ENCODE data around the gene SLC6A7. TPM values are rescaled to one million over a fixed set of nuclear protein-coding genes. Genes with fewer than 3 reads are reported as not detected.

Gene SLC6A7
- total RNA-seq, 6 donors from 2014 or later: 0.44 TPM; not detected in 5

DNA sequence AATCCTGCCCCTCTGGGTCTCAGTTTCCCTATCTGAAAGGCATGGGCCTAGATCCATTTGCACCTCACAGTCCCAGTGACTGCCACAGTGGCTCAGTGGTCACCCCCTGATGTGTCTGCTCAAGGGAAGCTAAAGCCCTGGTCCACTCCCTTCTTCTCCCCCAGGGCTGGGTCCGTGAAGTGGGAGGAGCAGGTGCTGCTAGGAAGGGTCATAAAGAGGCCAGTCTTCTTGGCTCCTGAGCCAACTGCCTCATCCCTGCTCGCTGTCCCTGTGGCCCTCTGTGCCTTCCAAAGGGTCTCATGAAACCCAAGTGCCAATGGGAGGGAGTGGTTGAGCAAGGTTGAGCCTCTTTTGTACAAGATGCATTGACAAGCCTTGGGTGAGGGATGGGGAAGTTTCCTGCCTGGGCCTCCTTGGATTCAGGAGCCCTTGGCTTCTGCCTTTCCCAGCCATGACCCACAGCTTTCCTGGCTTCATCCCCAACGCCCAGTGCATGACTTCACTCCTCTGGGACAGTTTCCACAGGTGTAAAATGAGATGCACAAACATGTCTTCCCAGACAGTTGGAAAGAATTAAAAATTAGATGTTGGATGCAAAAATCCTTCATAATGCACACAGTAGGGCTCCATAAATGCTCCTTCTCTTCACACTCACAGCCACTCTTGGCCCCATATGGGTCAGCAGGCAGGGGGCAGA is 1.6 kb upstream of the SLC6A7 start:
- no peak overlapping the region for H3K4me3 ChIP-seq

DNA sequence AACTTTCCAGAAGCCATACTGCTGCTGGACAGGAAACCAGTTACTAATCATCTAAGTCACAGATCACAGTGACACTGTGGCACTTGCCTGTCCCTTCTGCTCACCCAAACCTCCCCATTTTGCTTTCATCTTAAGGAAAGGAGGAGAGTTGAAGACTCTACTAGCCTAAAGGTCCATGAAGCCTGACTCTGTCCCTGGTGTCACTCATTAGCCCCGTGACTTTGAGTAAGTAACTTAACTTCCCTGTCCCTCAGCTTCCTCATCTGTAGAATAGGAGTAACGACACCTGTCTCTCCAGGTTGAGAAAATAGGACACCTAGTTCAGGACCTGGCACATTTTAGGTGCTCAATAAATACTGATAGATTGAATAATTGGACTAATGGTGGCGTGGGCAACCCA is 536 bp upstream of the SLC6A7 start:
- peaks cover 0 to 12% (median 4%) of the 10 kb centered on the region in 4 donors for H3K27me3 ChIP-seq
- no peak overlapping the region for H3K27ac ChIP-seq
- TF ChIP-seq, protein P1, sequence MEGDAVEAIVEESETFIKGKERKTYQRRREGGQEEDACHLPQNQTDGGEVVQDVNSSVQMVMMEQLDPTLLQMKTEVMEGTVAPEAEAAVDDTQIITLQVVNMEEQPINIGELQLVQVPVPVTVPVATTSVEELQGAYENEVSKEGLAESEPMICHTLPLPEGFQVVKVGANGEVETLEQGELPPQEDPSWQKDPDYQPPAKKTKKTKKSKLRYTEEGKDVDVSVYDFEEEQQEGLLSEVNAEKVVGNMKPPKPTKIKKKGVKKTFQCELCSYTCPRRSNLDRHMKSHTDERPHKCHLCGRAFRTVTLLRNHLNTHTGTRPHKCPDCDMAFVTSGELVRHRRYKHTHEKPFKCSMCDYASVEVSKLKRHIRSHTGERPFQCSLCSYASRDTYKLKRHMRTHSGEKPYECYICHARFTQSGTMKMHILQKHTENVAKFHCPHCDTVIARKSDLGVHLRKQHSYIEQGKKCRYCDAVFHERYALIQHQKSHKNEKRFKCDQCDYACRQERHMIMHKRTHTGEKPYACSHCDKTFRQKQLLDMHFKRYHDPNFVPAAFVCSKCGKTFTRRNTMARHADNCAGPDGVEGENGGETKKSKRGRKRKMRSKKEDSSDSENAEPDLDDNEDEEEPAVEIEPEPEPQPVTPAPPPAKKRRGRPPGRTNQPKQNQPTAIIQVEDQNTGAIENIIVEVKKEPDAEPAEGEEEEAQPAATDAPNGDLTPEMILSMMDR (IDR thresholded peaks at IDR 0.05): no peak
- TF ChIP-seq POLR2A (IDR thresholded peaks at IDR 0.05) (no peak), POLR2AphosphoS5 (IDR thresholded peaks at IDR 0.05) (no peak), EP300 (IDR thresholded peaks at IDR 0.05) (no peak)
- no peaks in the 10 kb centered on the region for H3K9me3 ChIP-seq
- no peaks in the 10 kb centered on the region for H3K36me3 ChIP-seq
- WGBS, 2 donors: 63 to 70% methylated on average over 3 of the region's 3 CpGs
- H3K4me3 ChIP-seq: no peak overlapping the region
- DNase-seq: no peak
- H3K4me1 ChIP-seq: peaks cover 0 to 6% (median 3%) of the 10 kb centered on the region in 4 donors
- ATAC-seq (ENCODE audit: low FRiP score in 2 of 2): no peak

More for the DNA sequence above, 1.6 kb upstream of the SLC6A7 start:
- no peak for ATAC-seq (ENCODE audit: low FRiP score in 2 of 2)
- no peak for DNase-seq
- 58 to 71% methylated on average over 3 of the region's 3 CpGs for WGBS, 2 donors
- TF ChIP-seq EP300 (IDR thresholded peaks at IDR 0.05) (no peak), POLR2A (IDR thresholded peaks at IDR 0.05) (no peak), POLR2AphosphoS5 (IDR thresholded peaks at IDR 0.05) (no peak)
- TF ChIP-seq, protein P1 (IDR thresholded peaks at IDR 0.05): no peak
- Histone ChIP-seq H3K36me3 (no peaks in the 10 kb centered on the region), H3K4me1 (peaks cover 0 to 6% (median 3%) of the 10 kb centered on the region in 4 donors), H3K27me3 (peaks cover 0 to 12% (median 4%) of the 10 kb centered on the region in 4 donors), H3K9me3 (no peaks in the 10 kb centered on the region), H3K27ac (no peak overlapping the region)

DNA sequence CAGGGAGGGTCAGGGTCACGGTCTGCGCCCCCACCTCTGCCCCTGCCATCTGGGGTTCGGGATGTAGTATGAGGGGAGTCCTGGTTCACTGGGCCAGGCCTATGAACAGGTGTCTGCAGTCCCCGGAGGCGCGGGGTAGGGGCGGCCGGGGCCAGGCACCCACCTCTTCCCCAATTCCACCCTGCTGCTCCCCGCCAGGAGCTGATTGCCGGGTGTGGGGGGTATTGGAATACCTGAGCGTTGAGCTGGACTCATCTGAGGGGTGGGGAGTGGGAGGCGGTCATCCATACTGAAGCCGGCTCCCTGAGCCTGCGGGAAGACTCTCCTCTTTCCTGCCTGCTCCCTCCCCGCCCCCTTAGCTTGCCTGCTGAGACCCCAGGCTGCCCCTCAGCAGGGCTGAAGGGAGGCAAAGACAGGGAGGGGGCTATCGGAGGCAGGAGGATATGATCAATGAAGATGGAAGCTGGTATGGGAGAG is 679 bp downstream of the SLC6A7 start:
- WGBS, 2 donors: 49 to 59% methylated on average over 3 to 10 of the region's 16 CpGs
- Histone ChIP-seq H3K36me3 (no peaks in the 10 kb centered on the region), H3K27me3 (peaks cover 0 to 12% (median 4%) of the 10 kb centered on the region in 4 donors), H3K27ac (no peak overlapping the region), H3K9me3 (no peaks in the 10 kb centered on the region), H3K4me1 (peaks cover 0 to 6% (median 3%) of the 10 kb centered on the region in 4 donors), H3K4me3 (no peak overlapping the region)
- TF ChIP-seq POLR2AphosphoS5 (IDR thresholded peaks at IDR 0.05) (no peak), EP300 (IDR thresholded peaks at IDR 0.05) (no peak), POLR2A (IDR thresholded peaks at IDR 0.05) (no peak)
- TF ChIP-seq, protein P1 (IDR thresholded peaks at IDR 0.05): no peak
- peak in 1 of 2 donors; percentile 72 for DNase-seq
- no peak for ATAC-seq (ENCODE audit: low FRiP score in 2 of 2)

DNA sequence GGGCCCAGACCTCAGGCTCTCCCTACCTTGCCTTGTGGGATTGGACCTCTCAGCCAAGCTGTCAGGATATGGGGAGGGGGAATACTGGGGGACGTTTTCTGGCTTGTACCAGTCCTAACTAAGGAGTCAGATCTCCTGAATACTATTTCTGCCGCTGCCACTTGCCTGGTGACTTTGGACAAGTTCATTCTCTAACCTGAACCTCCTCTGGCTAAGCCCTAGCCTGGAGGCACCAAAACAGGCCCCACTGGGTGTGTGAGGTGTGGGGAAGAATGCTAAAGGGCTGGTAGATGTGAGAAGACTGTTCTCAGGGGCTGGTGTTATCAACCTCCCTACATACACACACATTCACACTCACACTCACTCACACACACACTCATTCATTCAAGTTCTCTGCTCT is 1.1 kb downstream of the SLC6A7 start:
- ATAC-seq (ENCODE audit: low FRiP score in 2 of 2) (no peak), DNase-seq (no peak)
- TF ChIP-seq, protein P1 (IDR thresholded peaks at IDR 0.05): no peak
- TF ChIP-seq POLR2A (IDR thresholded peaks at IDR 0.05) (no peak), EP300 (IDR thresholded peaks at IDR 0.05) (no peak), POLR2AphosphoS5 (IDR thresholded peaks at IDR 0.05) (no peak)
- Histone ChIP-seq H3K4me3 (no peak overlapping the region), H3K36me3 (no peaks in the 10 kb centered on the region), H3K27me3 (peaks cover 0 to 12% (median 4%) of the 10 kb centered on the region in 4 donors), H3K4me1 (peaks cover 0 to 6% (median 3%) of the 10 kb centered on the region in 4 donors), H3K9me3 (no peaks in the 10 kb centered on the region), H3K27ac (no peak overlapping the region)
- WGBS, 2 donors: 43 to 50% methylated on average over 2 of the region's 2 CpGs

All from upper lobe of left lung (tissue), 6 donors.